H1 (cell line): ENCODE measurements around the gene CLMP. TPM values are rescaled to one million over a fixed set of nuclear protein-coding genes. Genes with fewer than 3 reads are reported as not detected.

Experiments used
- CTCF ChIA-PET: fragments of 300-600 bp; sonication (Branson Sonifier 250); formaldehyde crosslinking; loops from one replicate; lab custom pipeline; 2021; ENCODE audit not compliant: partially characterized antibody; lab: Charles Lee
- POLR2A ChIA-PET: fragments of 300-600 bp; sonication (Branson Sonifier 250); formaldehyde crosslinking; loops from one replicate; lab custom pipeline; 2021; ENCODE audit warnings: inconsistent platforms; ENCODE audit not compliant: partially characterized antibody; lab: Charles Lee
- DNase-seq, 2 experiments: peaks; one replicate each; pipeline versions ENCODE4 v3.0.0 to v3.0.0-alpha.2; 2010 to 2022; ENCODE audit warnings: low spot score in 2 of 2, low read depth in 1 of 2, mixed read lengths in 1 of 2
- FAIRE-seq: peaks from 2 replicates; lab custom pipeline; 2011; peaks lifted over from hg19 to GRCh38; lab: Jason Lieb, UNC
- H2AFZ ChIP-seq: 2 replicates; pipeline ENCODE4 v1.8.1; 2012; ENCODE audit warnings: low read length, inconsistent platforms
- H2AK5ac ChIP-seq: 2 replicates; pipeline ENCODE4 v1.6.1; 2013; ENCODE audit warnings: low read depth, low read length
- H2BK120ac ChIP-seq: replicated peaks from 2 replicates; pipeline ENCODE3; 2013; ENCODE audit warnings: low read depth, low read length, inconsistent platforms
- H2BK12ac ChIP-seq: 2 replicates; pipeline ENCODE4 v1.6.1; 2013; ENCODE audit warnings: low read depth, low read length
- H2BK15ac ChIP-seq: 2 replicates; pipeline ENCODE4 v1.6.1; 2013; ENCODE audit warnings: low read length
- H2BK20ac ChIP-seq: 2 replicates; pipeline ENCODE4 v1.6.1; 2013; ENCODE audit warnings: low read length
- H2BK5ac ChIP-seq: 2 replicates; pipeline ENCODE4 v1.6.1; 2013; ENCODE audit warnings: low read depth, low read length
- H3K14ac ChIP-seq: 2 replicates; pipeline ENCODE4 v1.6.1; 2013; ENCODE audit warnings: inconsistent platforms; ENCODE audit not compliant: insufficient read length
- H3K18ac ChIP-seq: 2 replicates; pipeline ENCODE4 v1.6.1; 2013; ENCODE audit warnings: low read length; ENCODE audit errors: extremely low read depth
- H3K23ac ChIP-seq: 2 replicates; pipeline ENCODE4 v1.6.1; 2013; ENCODE audit warnings: inconsistent platforms; ENCODE audit not compliant: insufficient read length
- H3K23me2 ChIP-seq: 2 replicates; pipeline ENCODE4 v1.6.1; 2013; ENCODE audit warnings: low read depth, low read length
- H3K27ac ChIP-seq: 2 replicates; pipeline ENCODE4 v1.6.1; 2011; ENCODE audit warnings: low read depth, low read length, inconsistent platforms
- H3K27me3 ChIP-seq, 4 experiments: replicated peaks in 1 of 4; 1 replicate in 1 of 4; 2 replicates in 3 of 4; pipeline versions ENCODE4 v1.6.1 to v1.8.1; 2011 to 2013; ENCODE audit warnings: low read length in 3 of 4, mild to moderate bottlenecking in 3 of 4, inconsistent platforms in 2 of 4, mixed read lengths in 2 of 4, moderate library complexity in 1 of 4; ENCODE audit not compliant: control insufficient read depth in 3 of 4, insufficient read depth in 3 of 4; ENCODE audit errors: extremely low read depth in 1 of 4
- H3K36me3 ChIP-seq, 4 experiments: 2 replicates each; pipeline versions ENCODE4 v1.6.1 to v1.8.1; 2011 to 2013; ENCODE audit warnings: mild to moderate bottlenecking in 4 of 4, low read length in 3 of 4, moderate library complexity in 2 of 4, control low read depth in 1 of 4, inconsistent platforms in 1 of 4; ENCODE audit not compliant: insufficient read depth in 4 of 4, control insufficient read depth in 2 of 4
- H3K4ac ChIP-seq: replicated peaks from 2 replicates; pipeline ENCODE3; 2013; ENCODE audit warnings: low read length, low read depth, mixed read lengths, inconsistent platforms; ENCODE audit not compliant: insufficient read length
- H3K4me1 ChIP-seq, 4 experiments: replicated peaks in 1 of 4; 1 replicate in 1 of 4; 2 replicates in 3 of 4; pipeline versions ENCODE4 v1.6.1 to v1.8.1; 2011 to 2013; ENCODE audit warnings: low read length in 3 of 4, inconsistent platforms in 2 of 4, mixed read lengths in 1 of 4; ENCODE audit not compliant: insufficient read depth in 4 of 4, control insufficient read depth in 3 of 4
- H3K4me2 ChIP-seq, 2 experiments: 2 replicates each; pipeline versions ENCODE4 v1.6.1 to v1.8.1; 2011 to 2013; ENCODE audit warnings: low read depth in 2 of 2, low read length in 2 of 2, control low read depth in 1 of 2, inconsistent platforms in 1 of 2, mild to moderate bottlenecking in 1 of 2; ENCODE audit not compliant: insufficient read depth in 1 of 2
- H3K4me3 ChIP-seq, 4 experiments: fragments of 200-600, 300-600 bp in 1 of 4; sonication (generic), shearing (Covaris generic), sonication (Bioruptor Twin) in 1 of 4; 2 replicates each; pipeline versions ENCODE4 v1.5.1 to v1.8.1; 2011 to 2016; ENCODE audit warnings: low read length in 4 of 4, low read depth in 3 of 4, control low read depth in 2 of 4, inconsistent platforms in 2 of 4, mild to moderate bottlenecking in 2 of 4, mixed read lengths in 1 of 4, moderate library complexity in 1 of 4; ENCODE audit not compliant: insufficient read depth in 2 of 4; ENCODE audit errors: extremely low read depth in 1 of 4
- H3K56ac ChIP-seq: replicated peaks from 2 replicates; pipeline ENCODE3; 2013; ENCODE audit warnings: low read depth, mild to moderate bottlenecking, mixed read lengths, low read length, inconsistent platforms; ENCODE audit not compliant: insufficient read length
- H3K79me1 ChIP-seq: 2 replicates; pipeline ENCODE4 v1.6.1; 2013; ENCODE audit warnings: low read depth, low read length, control low read depth
- H3K79me2 ChIP-seq, 2 experiments: 2 replicates each; pipeline versions ENCODE4 v1.6.1 to v1.8.1; 2012 to 2013; ENCODE audit warnings: low read length in 2 of 2, mild to moderate bottlenecking in 2 of 2, inconsistent platforms in 1 of 2; ENCODE audit not compliant: insufficient read depth in 2 of 2, control insufficient read depth in 1 of 2
- H3K9ac ChIP-seq, 4 experiments: replicated peaks in 1 of 4; 1 replicate in 1 of 4; 2 replicates in 3 of 4; pipeline versions ENCODE4 v1.6.1 to v1.8.1; 2011 to 2013; ENCODE audit warnings: low read depth in 3 of 4, low read length in 3 of 4, control low read depth in 2 of 4, mild to moderate bottlenecking in 2 of 4, moderate library complexity in 2 of 4, inconsistent platforms in 1 of 4; ENCODE audit errors: extremely low read depth in 1 of 4
- H3K9me3 ChIP-seq, 2 experiments: 2 replicates each; pipeline versions ENCODE4 v1.6.1 to v1.8.1; 2012 to 2013; ENCODE audit warnings: mild to moderate bottlenecking in 2 of 2, moderate library complexity in 2 of 2, control low read depth in 1 of 2, inconsistent platforms in 1 of 2, low read depth in 1 of 2, low read length in 1 of 2, mixed read lengths in 1 of 2; ENCODE audit not compliant: insufficient read depth in 2 of 2
- H4K20me1 ChIP-seq, 2 experiments: replicated peaks in 1 of 2; 2 replicates each; pipeline versions ENCODE3 to v1.8.1; 2011 to 2013; ENCODE audit warnings: inconsistent platforms in 2 of 2, low read length in 2 of 2, mild to moderate bottlenecking in 1 of 2; ENCODE audit not compliant: insufficient read depth in 2 of 2, control insufficient read depth in 1 of 2
- H4K5ac ChIP-seq: 2 replicates; pipeline ENCODE4 v1.6.1; 2013; ENCODE audit warnings: low read length, low read depth, mixed read lengths, inconsistent platforms; ENCODE audit not compliant: insufficient read length
- H4K8ac ChIP-seq: 2 replicates; pipeline ENCODE4 v1.8.0; 2013; ENCODE audit warnings: mild to moderate bottlenecking, moderate library complexity, low read length, inconsistent platforms; ENCODE audit not compliant: insufficient read depth; ENCODE audit errors: extremely low read depth
- H4K91ac ChIP-seq: replicated peaks from 2 replicates; pipeline ENCODE3; 2013; ENCODE audit warnings: low read length, mixed read lengths, inconsistent platforms; ENCODE audit not compliant: insufficient read length
- CBX8 ChIP-seq: fragments of 300-800, 300-1000 bp; sonication (generic); IDR thresholded peaks from 2 replicates; pipeline ENCODE4 v1.7.1; 2016; ENCODE audit warnings: low read depth, low read length, borderline replicate concordance
- EP300 ChIP-seq, 2 experiments: IDR thresholded peaks; 1 replicate in 1 of 2; 2 replicates in 1 of 2; pipeline ENCODE4 v1.6.1; 2011 to 2012; ENCODE audit warnings: low read depth in 2 of 2, low read length in 2 of 2, mild to moderate bottlenecking in 2 of 2, borderline replicate concordance in 1 of 2, inconsistent platforms in 1 of 2, moderate library complexity in 1 of 2
- PHF8 ChIP-seq: fragments of 200-600 bp; sonication (generic); conservative IDR thresholded peaks from 2 replicates; pipeline ENCODE4 v1.7.1; 2012; ENCODE audit warnings: low read depth, mild to moderate bottlenecking, inconsistent platforms, low read length, moderate library complexity
- RAD21 ChIP-seq, 2 experiments: IDR thresholded peaks in 1 of 2; conservative IDR thresholded peaks in 1 of 2; 2 replicates each; pipeline ENCODE4 v1.6.1; 2011; ENCODE audit warnings: low read depth in 2 of 2, low read length in 2 of 2, improper control_type of control experiment in 1 of 2, inconsistent platforms in 1 of 2, mild to moderate bottlenecking in 1 of 2, moderate library complexity in 1 of 2
- TCF12 ChIP-seq: IDR thresholded peaks from 2 replicates; pipeline ENCODE4 v1.6.1; 2011; ENCODE audit warnings: low read depth, mild to moderate bottlenecking, low read length
- WGBS, 2 experiments: shearing (Covaris generic) in 1 of 2; methylation state at CpG; one replicate each; pipeline versions ENCODE4 v1.1.6 to v1.1.7; 2013 to 2015; ENCODE audit warnings: low lambda C conversion rate in 2 of 2, mixed read lengths in 2 of 2, inconsistent platforms in 1 of 2, low coverage in 1 of 2, missing lambda C conversion rate in 1 of 2; ENCODE audit not compliant: insufficient replicate concordance in 2 of 2, insufficient coverage in 1 of 2, insufficient read length in 1 of 2; ENCODE audit errors: extremely low coverage in 1 of 2, missing lambda C conversion rate in 1 of 2; 5-methylcytosine and 5-hydroxymethylcytosine counted together
- polyA plus RNA-seq, 7 experiments: library from polyadenylated mRNA; depleted of rRNA in 3 of 7; stranded (reverse) in 5 of 7; unstranded in 2 of 7; fragments of >200 nt in 5 of 7; fragments of 200-250 nt in 2 of 7; gene quantifications; 1 replicate in 5 of 7; 2 replicates in 1 of 7; 4 replicates in 1 of 7; pipeline versions ENCODE4 v1.2.1 to v1.2.3, GENCODE V29; 2011 to 2013; ENCODE audit warnings: missing spikeins in 2 of 7, mixed read lengths in 2 of 7
- total RNA-seq: library from RNA; stranded (reverse); fragmentation: NEBNext Ultra II Directional; extraction: Animal tissue kit (Norgen Biotek cat#: 25700); gene quantifications from 2 replicates; pipeline ENCODE4 v1.2.1, GENCODE V29; 2021

CLMP gene
- total and polyA plus RNA-seq, 2 of the 8 experiments (the other 6 are each of a cell fraction or from before 2014, with no cell fraction given) = 9.9 to 24.1 TPM

DNA sequence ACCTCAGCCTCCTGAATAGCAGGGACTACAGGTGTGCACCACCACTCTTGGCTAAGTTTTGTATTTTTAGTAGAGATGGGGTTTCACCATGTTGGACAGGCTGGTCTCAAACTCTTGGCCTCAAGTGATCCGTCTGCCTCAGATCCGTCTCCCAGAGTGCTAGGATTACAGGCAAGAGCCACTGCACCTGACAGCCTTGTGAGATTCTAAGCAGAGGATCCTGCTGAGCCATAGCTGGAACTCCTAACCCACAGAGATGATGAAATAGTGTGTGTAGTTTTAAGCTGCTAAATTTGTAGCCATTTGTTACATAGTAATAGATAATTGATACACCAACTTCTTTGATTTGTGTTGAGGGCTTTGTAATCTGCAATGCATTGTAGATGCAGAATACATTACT is 51.1 kb downstream of the CLMP start:
- H3K9me3 ChIP-seq = no peaks in the 10 kb centered on the region
- H3K79me1 ChIP-seq = no peaks in the 10 kb centered on the region
- H2AK5ac ChIP-seq = no peak overlapping the region
- no peak overlapping the region for H3K4ac ChIP-seq
- H3K18ac ChIP-seq = no peak overlapping the region
- no peaks in the 10 kb centered on the region for H3K79me2 ChIP-seq
- H3K36me3 ChIP-seq = no peaks in the 10 kb centered on the region
- DNase-seq (no peak), FAIRE-seq (no peak)
- peaks cover 0 to 1% of the 10 kb centered on the region in 2 experiments for H4K20me1 ChIP-seq
- no peak overlapping the region for H4K8ac ChIP-seq
- no peak overlapping the region for H2BK5ac ChIP-seq
- H3K27me3 ChIP-seq = no peaks in the 10 kb centered on the region
- H2BK12ac ChIP-seq = no peak overlapping the region
- no peak overlapping the region for H3K56ac ChIP-seq
- H3K14ac ChIP-seq = no peak overlapping the region
- H4K5ac ChIP-seq = no peak overlapping the region
- no peak overlapping the region for H4K91ac ChIP-seq
- no peak overlapping the region for H2BK120ac ChIP-seq
- WGBS, 2 experiments = 96% methylated on average over 2 of the region's 2 CpGs; no CpG with 5 or more reads in 1 of the 2 experiments
- POLR2A ChIA-PET = interaction anchor here (0.6 kb wide), 1 partner anchor 37 kb away, joined by 3 read pairs; no protein-coding TSS in a partner anchor
- H3K23me2 ChIP-seq = no peaks in the 10 kb centered on the region
- H3K4me2 ChIP-seq = no peak overlapping the region
- no peak overlapping the region for H3K4me3 ChIP-seq
- CTCF ChIA-PET = interaction anchor here (0.8 to 3.2 kb wide), 10 partner anchors 9 to 164 kb away, joined by 3 to 26 read pairs (median 6); no protein-coding TSS in a partner anchor
- H3K4me1 ChIP-seq = peaks cover 0 to 7% (median 2%) of the 10 kb centered on the region in 4 experiments; a peak in 4 of 7 replicates
- H3K23ac ChIP-seq = no peak overlapping the region
- no peak overlapping the region for H3K9ac ChIP-seq
- H2BK20ac ChIP-seq = no peak overlapping the region
- no peak overlapping the region for H2AFZ ChIP-seq
- H3K27ac ChIP-seq = no peak overlapping the region
- H2BK15ac ChIP-seq = no peak overlapping the region
- TF ChIP-seq RAD21 (IDR thresholded peaks at IDR 0.05 in 1 of 2, conservative IDR thresholded peaks at IDR 0.05 in 1 of 2; ENCODE audit: low read depth in 2 of 2, low read length in 2 of 2) (no peak), TCF12 (no peak), CBX8 (no peak), EP300 (IDR thresholded peaks at IDR 0.05; ENCODE audit: borderline replicate concordance in 1 of 2, low read depth in 2 of 2, low read length in 2 of 2) (no peak), PHF8 (no peak)
